SH-SY5Y (cell line): ENCODE results near the gene BORCS5.

Experiments
- GATA2 ChIP-seq: IDR thresholded peaks from 2 replicates; pipeline ENCODE4 v1.6.1; 2011; ENCODE audit warnings: mild to moderate bottlenecking, low read depth, low read length
- GATA3 ChIP-seq: IDR thresholded peaks from 2 replicates; pipeline ENCODE4 v1.6.1; 2011; ENCODE audit warnings: low read depth, mild to moderate bottlenecking, low read length, moderate library complexity

DNA sequence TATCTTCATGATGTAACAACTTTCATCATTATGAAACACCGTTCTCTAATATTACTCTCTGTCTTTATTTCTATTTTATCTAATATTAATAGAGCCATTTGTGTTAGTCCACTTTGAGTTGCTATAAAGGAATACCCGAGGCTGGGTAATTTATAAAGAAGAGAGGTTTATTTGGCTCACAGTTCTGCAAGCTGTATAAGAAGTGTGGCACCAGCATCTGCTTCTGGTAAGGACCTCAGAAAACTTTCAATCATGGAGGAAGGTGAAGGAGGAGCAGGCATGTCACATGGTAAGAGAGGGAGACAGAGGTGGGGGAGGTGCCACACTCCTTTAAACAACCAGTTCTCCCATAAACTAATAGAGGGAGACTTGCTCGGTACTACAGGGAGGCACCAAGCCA, 25.1 kb downstream of the BORCS5 start:
- TF ChIP-seq GATA3 (no peak), GATA2 (no peak)
